GM12801 (cell line): ENCODE data around the gene MAPKAP1.

ENCODE experiments used
- TF ChIP-seq, protein P1 (sequence below): IDR thresholded peaks from one replicate; pipeline ENCODE4 v1.5.1; 2011; ENCODE audit warnings: control low read depth; ENCODE audit not compliant: insufficient read length; ENCODE audit errors: extremely low read depth

Gene MAPKAP1

DNA sequence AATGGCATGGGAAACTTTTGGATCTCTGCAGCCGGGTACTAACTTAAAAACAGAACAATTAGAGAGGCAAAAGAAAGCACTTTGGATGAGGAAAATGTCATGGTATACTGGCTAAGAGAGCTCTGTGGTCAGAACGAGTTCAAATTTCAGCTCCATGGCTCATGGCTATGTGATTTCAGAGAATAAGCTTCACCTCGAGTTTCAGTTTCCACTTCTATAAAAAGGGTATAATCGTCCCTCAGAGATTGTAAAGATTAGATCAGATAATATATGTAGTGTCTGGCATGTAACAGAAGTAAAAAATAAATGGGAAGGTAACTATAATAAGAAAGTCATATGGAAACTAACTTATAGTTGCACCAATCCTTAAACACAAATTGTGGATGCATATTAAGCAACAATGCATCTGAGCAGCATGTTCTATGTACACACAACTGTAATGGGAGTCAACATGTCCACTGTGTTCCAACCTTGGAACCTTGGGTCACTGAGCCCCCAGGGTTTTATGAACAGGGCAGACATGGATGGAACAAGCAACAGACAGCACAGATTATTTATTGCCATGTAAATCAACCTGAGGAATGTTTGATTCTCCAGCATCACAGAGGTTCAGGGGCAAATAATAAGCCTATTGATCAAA, 145.4 kb downstream of the MAPKAP1 start:
- TF ChIP-seq, protein P1, sequence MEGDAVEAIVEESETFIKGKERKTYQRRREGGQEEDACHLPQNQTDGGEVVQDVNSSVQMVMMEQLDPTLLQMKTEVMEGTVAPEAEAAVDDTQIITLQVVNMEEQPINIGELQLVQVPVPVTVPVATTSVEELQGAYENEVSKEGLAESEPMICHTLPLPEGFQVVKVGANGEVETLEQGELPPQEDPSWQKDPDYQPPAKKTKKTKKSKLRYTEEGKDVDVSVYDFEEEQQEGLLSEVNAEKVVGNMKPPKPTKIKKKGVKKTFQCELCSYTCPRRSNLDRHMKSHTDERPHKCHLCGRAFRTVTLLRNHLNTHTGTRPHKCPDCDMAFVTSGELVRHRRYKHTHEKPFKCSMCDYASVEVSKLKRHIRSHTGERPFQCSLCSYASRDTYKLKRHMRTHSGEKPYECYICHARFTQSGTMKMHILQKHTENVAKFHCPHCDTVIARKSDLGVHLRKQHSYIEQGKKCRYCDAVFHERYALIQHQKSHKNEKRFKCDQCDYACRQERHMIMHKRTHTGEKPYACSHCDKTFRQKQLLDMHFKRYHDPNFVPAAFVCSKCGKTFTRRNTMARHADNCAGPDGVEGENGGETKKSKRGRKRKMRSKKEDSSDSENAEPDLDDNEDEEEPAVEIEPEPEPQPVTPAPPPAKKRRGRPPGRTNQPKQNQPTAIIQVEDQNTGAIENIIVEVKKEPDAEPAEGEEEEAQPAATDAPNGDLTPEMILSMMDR, result no peak

DNA sequence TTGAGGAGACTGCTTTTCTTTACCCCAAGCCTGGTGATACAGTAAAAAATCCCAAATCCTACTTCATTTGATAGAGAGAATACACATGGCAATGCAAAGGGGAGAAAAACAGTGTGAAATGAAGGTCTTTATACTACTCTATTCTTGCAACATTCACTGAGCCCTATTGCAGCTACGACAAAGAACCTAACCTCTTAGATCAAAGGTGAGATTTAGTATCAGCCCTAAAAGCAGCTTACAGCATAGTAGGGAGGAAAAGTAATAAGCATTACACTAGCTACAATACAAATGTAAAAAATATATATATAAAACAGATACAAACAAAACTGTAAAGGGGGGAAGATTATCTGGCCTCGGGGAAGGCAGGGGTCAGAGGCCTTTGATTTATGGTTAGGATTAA, 147.1 kb downstream of the MAPKAP1 start:
- TF ChIP-seq, protein P1, result no peak

DNA sequence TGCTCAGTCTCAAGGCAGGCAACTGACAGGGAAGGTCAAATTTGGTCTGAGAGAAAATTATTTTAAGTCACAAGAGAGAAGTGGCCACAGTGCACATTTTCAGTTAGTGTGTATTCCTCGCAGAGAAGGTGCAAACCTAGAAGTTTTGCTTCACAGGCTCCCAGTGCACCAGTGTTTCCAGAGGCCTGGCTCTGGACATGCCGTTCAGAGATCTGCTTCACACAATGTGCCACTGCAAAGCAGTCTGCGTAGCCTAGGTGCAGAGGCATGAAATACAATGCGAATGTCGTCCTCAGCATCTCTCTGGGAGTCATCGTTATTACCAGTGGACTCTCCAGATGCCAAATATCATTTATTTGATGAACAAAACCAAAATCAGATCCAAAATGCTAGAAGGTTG, 147.8 kb downstream of the MAPKAP1 start:
- TF ChIP-seq, protein P1, result no peak

DNA sequence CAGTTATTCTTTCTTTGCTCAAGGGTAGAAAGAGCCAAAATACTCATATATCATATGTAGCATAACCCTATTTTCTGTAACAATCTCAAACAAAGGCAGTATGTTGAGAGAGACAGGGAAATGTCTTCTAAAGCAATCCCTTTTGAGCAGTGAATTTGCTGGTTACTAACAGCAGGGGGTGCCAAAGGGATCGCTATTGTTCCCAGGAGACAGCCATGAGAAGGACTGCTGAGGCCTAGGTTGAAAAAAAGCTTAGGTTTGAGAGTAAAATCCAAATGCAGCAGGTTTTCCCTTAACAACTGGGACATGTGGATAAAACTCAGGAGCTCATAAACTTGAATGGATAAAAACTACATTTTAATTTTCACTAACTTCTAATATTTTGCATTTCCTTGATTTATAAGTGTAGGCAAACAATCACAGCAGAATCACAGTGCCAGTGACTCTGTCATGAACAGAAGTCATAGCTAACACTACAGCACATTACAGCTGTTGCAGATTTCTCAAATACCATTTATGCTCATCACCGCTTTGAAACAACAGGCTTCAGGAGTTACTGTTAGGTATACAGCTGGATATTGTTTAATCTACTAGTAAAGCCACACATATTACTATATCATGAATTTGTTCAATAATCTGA, 148.4 kb downstream of the MAPKAP1 start:
- TF ChIP-seq, protein P1, result no peak

DNA sequence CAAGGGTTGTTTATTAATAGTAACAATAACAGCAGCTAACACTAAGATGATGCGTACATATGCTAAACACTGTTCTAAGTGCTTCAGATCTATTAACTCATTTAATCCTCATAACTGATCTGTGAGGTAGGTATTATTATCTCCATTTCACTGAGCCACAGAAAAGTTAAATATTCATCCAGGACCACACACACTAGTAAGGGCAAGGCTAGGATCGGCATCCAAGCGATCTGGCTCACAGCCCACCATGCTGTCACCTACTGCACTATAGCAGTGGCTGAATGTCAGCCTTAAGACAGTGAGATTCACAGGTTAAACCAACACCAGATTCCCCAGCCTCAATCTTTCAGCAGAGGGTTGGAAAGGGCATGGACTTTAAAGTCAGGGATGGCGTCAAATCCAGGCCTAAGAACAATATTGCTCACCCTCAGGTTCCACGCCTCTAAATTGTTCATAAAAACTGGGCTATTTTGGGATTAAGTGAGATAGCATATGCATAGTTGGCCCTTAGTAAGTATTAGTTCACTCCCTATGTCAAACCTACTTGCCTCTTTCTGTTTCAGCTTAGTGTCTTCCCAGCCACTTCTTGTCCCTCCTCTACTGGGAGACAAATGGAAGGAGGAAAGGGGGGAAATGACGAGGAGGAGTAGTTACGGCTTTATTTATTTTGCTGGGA, 150.8 kb downstream of the MAPKAP1 start:
- TF ChIP-seq, protein P1, result no peak

DNA sequence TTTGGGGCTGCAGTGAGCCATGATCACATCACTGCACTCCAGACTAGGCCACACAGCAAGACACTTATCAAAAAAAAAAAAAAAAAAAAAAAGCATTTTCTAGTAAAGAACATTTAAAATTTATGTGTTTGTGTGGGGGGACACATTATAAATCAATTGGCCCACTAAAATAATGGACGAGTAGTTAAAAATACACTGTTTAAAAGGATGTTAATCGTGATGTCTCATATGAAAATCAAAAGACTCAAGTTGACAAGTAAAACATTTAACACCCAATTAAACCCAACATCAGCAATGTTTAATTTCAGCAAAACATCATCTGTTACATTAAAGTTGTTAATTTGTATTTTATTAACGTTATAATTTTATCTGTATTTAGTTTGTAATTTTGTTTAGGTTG, 152.3 kb downstream of the MAPKAP1 start:
- TF ChIP-seq, protein P1, result no peak

DNA sequence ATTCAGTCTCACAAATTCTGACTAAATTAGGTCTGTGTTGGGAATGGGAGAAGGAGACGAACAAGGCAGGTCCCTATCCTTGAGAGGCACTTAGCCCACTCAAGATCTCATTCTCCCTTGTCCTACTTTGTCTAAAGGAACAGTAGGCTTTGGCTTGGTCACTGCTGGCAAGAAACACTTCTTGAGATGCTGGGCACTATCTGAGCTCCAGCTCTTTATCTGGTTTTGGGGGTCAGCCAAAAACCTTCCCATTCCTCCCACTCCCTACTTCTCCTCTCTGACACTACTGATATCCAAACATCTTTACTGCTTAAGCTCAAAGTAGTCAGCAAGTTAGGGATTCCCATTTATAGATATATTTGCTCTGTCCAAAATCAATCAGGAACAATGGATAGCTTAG, 155.2 kb downstream of the MAPKAP1 start:
- TF ChIP-seq, protein P1, result no peak
